Heart right ventricle (tissue), 16 donors: ENCODE data around the gene CD34. TPM values are rescaled to one million over a fixed set of nuclear protein-coding genes. Genes with fewer than 3 reads are reported as not detected.

ENCODE experiments used
- ATAC-seq, 8 donors: fragments of 200-7000 bp; cut with Tn5 transposase; one replicate each; pipeline ENCODE4 v1.9.1; 2020; ENCODE audit warnings: mild to moderate bottlenecking in 8 of 8, moderate library complexity in 8 of 8, moderate number of reproducible peaks in 1 of 8
- DNase-seq, 2 donors: peaks; one replicate each; pipeline ENCODE4 v3.0.0-alpha.2; 2020
- H3K27ac ChIP-seq, 10 donors: fragments of 200-600 bp; sonication (generic) in 2 of 10; one replicate each; pipeline versions ENCODE4 v1.5.0 to v1.8.0; 2020 to 2022; ENCODE audit warnings: mild to moderate bottlenecking in 3 of 10
- H3K27me3 ChIP-seq, 7 donors: fragments of 200-600 bp; one replicate each; pipeline ENCODE4 v1.8.0; 2021 to 2022; ENCODE audit warnings: mild to moderate bottlenecking in 2 of 7
- H3K36me3 ChIP-seq, 9 donors: fragments of 200-600 bp; sonication (generic) in 1 of 9; one replicate each; pipeline versions ENCODE4 v1.5.0 to v1.8.0; 2020 to 2022; ENCODE audit warnings: mild to moderate bottlenecking in 2 of 9
- H3K4me1 ChIP-seq, 9 donors: fragments of 200-600 bp; sonication (generic) in 1 of 9; one replicate each; pipeline versions ENCODE4 v1.5.0 to v1.8.0; 2020 to 2022; ENCODE audit warnings: mild to moderate bottlenecking in 4 of 9
- H3K4me3 ChIP-seq, 10 donors: fragments of 200-600 bp; sonication (generic) in 2 of 10; one replicate each; pipeline versions ENCODE4 v1.5.0 to v1.8.0; 2020 to 2022; ENCODE audit warnings: mild to moderate bottlenecking in 7 of 10, moderate library complexity in 2 of 10
- H3K9me3 ChIP-seq, 11 donors: fragments of 200-600 bp in 10 of 11; sonication (generic) in 2 of 11; one replicate each; pipeline versions ENCODE4 v1.5.0 to v1.8.0; 2013 to 2022; ENCODE audit warnings: mild to moderate bottlenecking in 2 of 11, control low read depth in 1 of 11, moderate library complexity in 1 of 11
- WGBS, 2 donors: extraction: QIAGEN DNeasy Blood & Tissue Kit; methylation state at CpG; one replicate each; pipeline ENCODE4 v1.1.7; 2013; ENCODE audit warnings: inconsistent platforms in 1 of 2; 5-methylcytosine and 5-hydroxymethylcytosine counted together
- intact Hi-C, 10 donors: fragments of 100-400 bp; cut with DNase I; formaldehyde crosslinking; loops; one replicate each; pipeline versions ENCODE4 v1.11.1 to v1.14.2; 2022
- polyA plus RNA-seq, 2 donors: library from polyadenylated mRNA; stranded (reverse); fragments of 200-250 nt; gene quantifications; one replicate each; pipeline ENCODE4 v1.2.3, GENCODE V29; 2013
- total RNA-seq, 10 donors: library from RNA; stranded (reverse); fragmentation: NEBNext Ultra II Directional in 3 of 10; extraction: Animal tissue kit (Norgen Biotek cat#: 25700) in 3 of 10; gene quantifications; one replicate each; pipeline versions ENCODE4 v1.2.1 to v1.2.4, GENCODE V29; 2021 to 2023
- TF ChIP-seq, protein P1 (sequence below), 9 donors: fragments of 200-600 bp; sonication (generic) in 2 of 9; IDR thresholded peaks; one replicate each; pipeline versions ENCODE4 v1.5.0 to v1.8.0; 2021 to 2022; ENCODE audit warnings: antibody characterized with exemption in 9 of 9, mild to moderate bottlenecking in 5 of 9, moderate library complexity in 1 of 9
- donor health status: Arrhythmogenic right ventricular cardiomyopathy.
- donor health status: ischemic (EF 13 %, LVEDD 7.1; RV severe dilation, severe dysfunction).
- donor health status: healthy with polysubstance abuse.
- donor health status: DM: no; HTN: yes; CAD: no.
- donor health status: DM: no; HTN: no; CAD: no.
- donor health status: ischemic (EF 25% LVEDD 6.9; RV normal size, moderate dysfunction).
- donor health status: ischemic (EF 25% LVEDD 5.7; RV mildly dilated, moderate dysfunction).
- donor health status: healthy.
- donor health status: DM: yes; HTN: yes; CAD: no.
- donor health status: Ischemic cardiomyopathy.
- donor health status: ischemic (EF 35%, LVEDD 5.7; RV mildly dilated, moderate dysfunction).
- donor health status: nonischemic (EF 11% LVEDD 7.7; RV severe dilation, severe dysfunction).
- donor health status: DM: yes; HTN: yes; CAD: no.
- donor health status: PGD.
- donor health status: ischemic (EF 29% LVEDD 5.4; RV normal size, mild dysfunction).
- donor health status: nonischemic (EF 23%, LVEDD 6.1; RV moderate dilation, normal function).

CD34 gene
- total and polyA plus RNA-seq, 12 donors, result 38.8 to 97.0 (median 52.8) TPM

- DNase-seq (no peak), ATAC-seq (peak in 3 of 8 donors; percentile 62 to 75 (median 66))
- 84 to 86% methylated on average over 10 of the region's 10 CpGs for WGBS, 2 donors
- H3K9me3 ChIP-seq, result peaks cover 0 to 5% (median 0%) of the 10 kb centered on the region in 11 donors
- no peaks in the 10 kb centered on the region for H3K36me3 ChIP-seq
- no peaks in the 10 kb centered on the region for H3K27me3 ChIP-seq
- H3K4me1 ChIP-seq, result peaks cover 0 to 47% (median 21%) of the 10 kb centered on the region in 9 donors
- TF ChIP-seq, protein P1, sequence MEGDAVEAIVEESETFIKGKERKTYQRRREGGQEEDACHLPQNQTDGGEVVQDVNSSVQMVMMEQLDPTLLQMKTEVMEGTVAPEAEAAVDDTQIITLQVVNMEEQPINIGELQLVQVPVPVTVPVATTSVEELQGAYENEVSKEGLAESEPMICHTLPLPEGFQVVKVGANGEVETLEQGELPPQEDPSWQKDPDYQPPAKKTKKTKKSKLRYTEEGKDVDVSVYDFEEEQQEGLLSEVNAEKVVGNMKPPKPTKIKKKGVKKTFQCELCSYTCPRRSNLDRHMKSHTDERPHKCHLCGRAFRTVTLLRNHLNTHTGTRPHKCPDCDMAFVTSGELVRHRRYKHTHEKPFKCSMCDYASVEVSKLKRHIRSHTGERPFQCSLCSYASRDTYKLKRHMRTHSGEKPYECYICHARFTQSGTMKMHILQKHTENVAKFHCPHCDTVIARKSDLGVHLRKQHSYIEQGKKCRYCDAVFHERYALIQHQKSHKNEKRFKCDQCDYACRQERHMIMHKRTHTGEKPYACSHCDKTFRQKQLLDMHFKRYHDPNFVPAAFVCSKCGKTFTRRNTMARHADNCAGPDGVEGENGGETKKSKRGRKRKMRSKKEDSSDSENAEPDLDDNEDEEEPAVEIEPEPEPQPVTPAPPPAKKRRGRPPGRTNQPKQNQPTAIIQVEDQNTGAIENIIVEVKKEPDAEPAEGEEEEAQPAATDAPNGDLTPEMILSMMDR (IDR thresholded peaks at IDR 0.05), result no peak
- H3K4me3 ChIP-seq, result no peak overlapping the region
- intact Hi-C loops, result no loop called here
- H3K27ac ChIP-seq, result peak overlapping the region in 3 of 10 donors; percentile 25 to 29 (median 28)
Measured at GRCh38 chr1:207938016-207938415, 27.1 kb upstream of the CD34 start.

DNA sequence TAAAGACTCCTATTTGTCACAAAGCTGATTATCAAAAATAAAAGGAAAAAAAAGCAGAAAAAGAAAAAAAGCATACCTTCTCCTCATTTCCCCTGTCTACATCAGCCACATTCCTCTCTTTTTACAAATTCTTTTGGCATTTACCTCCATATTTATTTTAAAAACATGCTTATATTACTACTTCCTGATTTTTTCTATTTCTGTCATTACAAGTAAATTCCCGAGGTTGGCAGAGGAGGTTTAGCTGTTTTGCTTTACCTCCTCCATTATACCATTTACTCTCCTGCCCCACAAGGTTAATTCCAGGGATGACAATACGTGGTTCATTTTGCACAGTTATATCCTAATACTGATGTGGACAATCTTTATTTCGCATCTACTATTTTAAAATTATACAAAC, 26.3 kb upstream of the CD34 start:
- WGBS, 2 donors, result 78% methylated on average over 3 of the region's 3 CpGs
- Histone ChIP-seq H3K27me3 (no peaks in the 10 kb centered on the region), H3K36me3 (no peaks in the 10 kb centered on the region), H3K27ac (no peak overlapping the region), H3K4me1 (peaks cover 0 to 39% (median 18%) of the 10 kb centered on the region in 9 donors), H3K9me3 (peaks cover 0 to 5% (median 0%) of the 10 kb centered on the region in 11 donors), H3K4me3 (no peak overlapping the region)
- ATAC-seq (no peak), DNase-seq (no peak)
- intact Hi-C loops, result no loop called here
- TF ChIP-seq, protein P1 (IDR thresholded peaks at IDR 0.05), result no peak

GRCh38 chr1:207935166-207935583, 24.2 kb upstream of the CD34 start:
- H3K27ac ChIP-seq, result no peak overlapping the region
- H3K36me3 ChIP-seq, result no peaks in the 10 kb centered on the region
- WGBS, 2 donors, result 91 to 92% methylated on average over 1 of the region's 1 CpG
- intact Hi-C loops, result no loop called here
- TF ChIP-seq, protein P1 (IDR thresholded peaks at IDR 0.05), result no peak
- H3K9me3 ChIP-seq, result peaks cover 0 to 15% (median 0%) of the 10 kb centered on the region in 11 donors
- no peak overlapping the region for H3K4me3 ChIP-seq
- DNase-seq, result no peak
- no peak for ATAC-seq
- H3K4me1 ChIP-seq, result peaks cover 0 to 18% (median 7%) of the 10 kb centered on the region in 9 donors
- H3K27me3 ChIP-seq, result no peaks in the 10 kb centered on the region

GRCh38 chr1:207933205-207933800, 22.4 kb upstream of the CD34 start:
- Histone ChIP-seq H3K9me3 (peaks cover 0 to 18% (median 0%) of the 10 kb centered on the region in 11 donors), H3K4me3 (no peak overlapping the region), H3K36me3 (no peaks in the 10 kb centered on the region), H3K4me1 (peaks cover 0 to 4% (median 2%) of the 10 kb centered on the region in 9 donors), H3K27ac (no peak overlapping the region), H3K27me3 (no peaks in the 10 kb centered on the region)
- TF ChIP-seq, protein P1 (IDR thresholded peaks at IDR 0.05), result no peak
- 56 to 63% methylated on average over 4 of the region's 4 CpGs for WGBS, 2 donors
- intact Hi-C loops, result no loop called here
- DNase-seq, result no peak
- peak in 1 of 8 donors; percentile 27 for ATAC-seq
